Measurements from ENCODE around the gene CAMSAP2. TPM values are rescaled to one million over a fixed set of nuclear protein-coding genes. Genes with fewer than 3 reads are reported as not detected.

CAMSAP2 gene
- total RNA-seq, 1 experiment from 2014 or later: 28.6 TPM

- no TSS peak for BruUV-seq (replicated peaks)
- Histone ChIP-seq H3K9ac (ENCODE audit: low read length) (no peak overlapping the region), H3K4me2 (ENCODE audit: low read length) (no peak overlapping the region), H3K4me3 (ENCODE audit: low read length) (no peak overlapping the region), H3K9me2 (replicated peaks; ENCODE audit: low read length) (no peaks in the 10 kb centered on the region), H3K36me3 (ENCODE audit: low read depth, low read length) (no peaks in the 10 kb centered on the region), H4K20me1 (ENCODE audit: low read length) (no peaks in the 10 kb centered on the region), H3K9me3 (ENCODE audit: low read length) (no peaks in the 10 kb centered on the region), H3K79me2 (ENCODE audit: low read length) (no peaks in the 10 kb centered on the region), H3F3A (ENCODE audit: low read length, unreplicated experiment) (no peaks in the 10 kb centered on the region), H3K4me1 (ENCODE audit: insufficient read depth, low read length) (no peaks in the 10 kb centered on the region), H2AFZ (ENCODE audit: low read length) (no peak overlapping the region), H3K27ac (ENCODE audit: low read length) (no peak overlapping the region), H3K27me3 (ENCODE audit: low read length) (peaks cover 49% of the 10 kb centered on the region)
- intact Hi-C loops (cut with micrococcal nuclease): loop anchor here (10.0 kb wide), 1 partner anchor 175 kb away; no protein-coding TSS in a partner anchor
- ATAC-seq: no peak
- CTCF ChIA-PET: no interaction called here
- POLR2A ChIA-PET (ENCODE audit: unreplicated experiment): interaction anchor here (0.6 kb wide), 1 partner anchor 43 kb away, joined by 3 read pairs; no protein-coding TSS in a partner anchor
- TF ChIP-seq CTCF (conservative IDR thresholded peaks at IDR 0.05; ENCODE audit: low read depth, low read length): no peak
- no peak for TF ChIP-seq EZH2phosphoT487 (IDR thresholded peaks at IDR 0.05; ENCODE audit: borderline replicate concordance, low read length)
- no peak for TF ChIP-seq EZH2 (IDR thresholded peaks at IDR 0.05; ENCODE audit: low read length, unreplicated experiment)
- no peak for DNase-seq
Measured at GRCh38 chr1:200869753-200870391, 131.2 kb downstream of the CAMSAP2 start.

- H3K4me3 ChIP-seq (ENCODE audit: low read length): no peak within 1 kb of the TSS
- H2AFZ ChIP-seq (ENCODE audit: low read length): no peak within 1 kb of the TSS
- H4K20me1 ChIP-seq (ENCODE audit: low read length): no peaks in the 10 kb centered on the region
- H3K4me2 ChIP-seq (ENCODE audit: low read length): no peak within 1 kb of the TSS
- intact Hi-C loops (cut with micrococcal nuclease): no loop called here
- POLR2A ChIA-PET (ENCODE audit: unreplicated experiment): no interaction called here
- no peaks in the 10 kb centered on the region for H3K4me1 ChIP-seq (ENCODE audit: insufficient read depth, low read length)
- no peak within 1 kb of the TSS for H3K9ac ChIP-seq (ENCODE audit: low read length)
- H3F3A ChIP-seq (ENCODE audit: low read length, unreplicated experiment): no peaks in the 10 kb centered on the region
- H3K9me3 ChIP-seq (ENCODE audit: low read length): no peaks in the 10 kb centered on the region
- ATAC-seq (no peak), DNase-seq (no peak)
- CTCF ChIA-PET: no interaction called here
- H3K36me3 ChIP-seq (ENCODE audit: low read depth, low read length): no peaks in the 10 kb centered on the region
- peaks cover 58% of the 10 kb centered on the region for H3K27me3 ChIP-seq (ENCODE audit: low read length)
- no peak for TF ChIP-seq EZH2 (IDR thresholded peaks at IDR 0.05; ENCODE audit: low read length, unreplicated experiment)
- TF ChIP-seq EZH2phosphoT487 (IDR thresholded peaks at IDR 0.05; ENCODE audit: borderline replicate concordance, low read length): no peak
- no peak for TF ChIP-seq CTCF (conservative IDR thresholded peaks at IDR 0.05; ENCODE audit: low read depth, low read length)
- no peak within 1 kb of the TSS for H3K27ac ChIP-seq (ENCODE audit: low read length)
- no peaks in the 10 kb centered on the region for H3K79me2 ChIP-seq (ENCODE audit: low read length)
- BruUV-seq (replicated peaks): no TSS peak
- no peaks in the 10 kb centered on the region for H3K9me2 ChIP-seq (replicated peaks; ENCODE audit: low read length)
Measured at GRCh38 chr1:200872446-200873115, 133.9 kb downstream of the CAMSAP2 start, which contains the start of gene GPR25. TSS of gene GPR25 (plus strand) at chr1:200872981. CDS start at chr1:200873038, 57 bp downstream.
